ENCODE data around the gene CA5B.

CA5B gene

DNA sequence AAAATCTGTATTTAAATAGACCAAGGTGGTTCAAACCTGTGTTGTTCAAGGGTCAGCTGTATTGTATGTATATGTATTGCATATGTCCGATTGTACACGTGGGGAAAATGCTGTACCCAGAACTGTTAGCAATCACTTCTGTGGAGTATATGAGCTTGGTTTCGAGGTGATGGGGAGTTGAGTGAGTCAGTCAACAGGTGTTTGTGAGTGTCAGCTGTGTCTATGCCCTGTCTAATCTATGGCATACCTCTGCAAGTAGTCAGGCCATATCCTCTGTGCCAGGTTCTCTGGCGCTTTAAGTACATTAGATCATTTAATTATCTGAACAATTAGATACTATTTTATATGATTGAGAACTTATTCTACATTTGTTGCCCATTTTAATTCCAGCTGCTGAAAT, 59.6 kb downstream of the CA5B start:
- Histone ChIP-seq H3F3A (ENCODE audit: insufficient read depth, low read length) (no peaks in the 10 kb centered on the region), H3K9ac (ENCODE audit: low read length) (no peak overlapping the region), H3K4me2 (ENCODE audit: low read length) (no peak overlapping the region), H3K36me3 (ENCODE audit: insufficient read depth, low read length) (peaks cover 20% of the 10 kb centered on the region), H3K79me2 (ENCODE audit: insufficient read depth, low read length) (peaks cover 2% of the 10 kb centered on the region), H3K27me3 (ENCODE audit: insufficient read depth, low read length) (no peaks in the 10 kb centered on the region), H2AFZ (ENCODE audit: low read length) (no peak overlapping the region), H3K9me3 (ENCODE audit: low read length) (no peaks in the 10 kb centered on the region), H3K27ac (ENCODE audit: low read depth, low read length, poor library complexity, severe bottlenecking) (no peak overlapping the region), H3K4me3 (ENCODE audit: low read depth, low read length, poor library complexity, severe bottlenecking) (no peak overlapping the region), H3K4me1 (ENCODE audit: insufficient read depth, low read length, severe bottlenecking) (no peaks in the 10 kb centered on the region), H4K20me1 (ENCODE audit: insufficient read depth, low read length) (no peaks in the 10 kb centered on the region), H3K9me2 (ENCODE audit: low read depth, low read length) (no peaks in the 10 kb centered on the region)
- TF ChIP-seq, protein P1, sequence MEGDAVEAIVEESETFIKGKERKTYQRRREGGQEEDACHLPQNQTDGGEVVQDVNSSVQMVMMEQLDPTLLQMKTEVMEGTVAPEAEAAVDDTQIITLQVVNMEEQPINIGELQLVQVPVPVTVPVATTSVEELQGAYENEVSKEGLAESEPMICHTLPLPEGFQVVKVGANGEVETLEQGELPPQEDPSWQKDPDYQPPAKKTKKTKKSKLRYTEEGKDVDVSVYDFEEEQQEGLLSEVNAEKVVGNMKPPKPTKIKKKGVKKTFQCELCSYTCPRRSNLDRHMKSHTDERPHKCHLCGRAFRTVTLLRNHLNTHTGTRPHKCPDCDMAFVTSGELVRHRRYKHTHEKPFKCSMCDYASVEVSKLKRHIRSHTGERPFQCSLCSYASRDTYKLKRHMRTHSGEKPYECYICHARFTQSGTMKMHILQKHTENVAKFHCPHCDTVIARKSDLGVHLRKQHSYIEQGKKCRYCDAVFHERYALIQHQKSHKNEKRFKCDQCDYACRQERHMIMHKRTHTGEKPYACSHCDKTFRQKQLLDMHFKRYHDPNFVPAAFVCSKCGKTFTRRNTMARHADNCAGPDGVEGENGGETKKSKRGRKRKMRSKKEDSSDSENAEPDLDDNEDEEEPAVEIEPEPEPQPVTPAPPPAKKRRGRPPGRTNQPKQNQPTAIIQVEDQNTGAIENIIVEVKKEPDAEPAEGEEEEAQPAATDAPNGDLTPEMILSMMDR (IDR thresholded peaks at IDR 0.05; ENCODE audit: low read length) = no peak
- TF ChIP-seq EZH2 (IDR thresholded peaks at IDR 0.05; ENCODE audit: borderline replicate concordance, low read length) = no peak

DNA sequence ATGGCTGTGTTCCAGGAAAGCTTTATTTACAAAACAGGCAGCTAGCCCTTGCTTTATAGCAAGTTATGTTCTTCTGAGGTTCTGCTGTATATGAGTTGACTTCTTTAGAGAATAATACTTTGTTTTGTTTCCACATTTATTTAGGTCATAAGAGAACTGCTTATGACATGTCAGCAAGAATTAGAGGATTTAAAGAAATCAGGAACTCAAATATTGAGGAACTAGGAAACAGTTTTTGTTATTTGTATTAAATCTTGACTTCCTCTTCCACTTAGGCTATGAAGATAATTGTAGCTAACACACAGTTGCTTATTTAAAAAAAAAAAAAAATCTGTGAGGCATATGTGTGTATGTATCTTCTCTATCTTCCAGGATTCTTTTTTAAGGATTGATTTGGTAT, 66.5 kb downstream of the CA5B start:
- no peaks in the 10 kb centered on the region for H4K20me1 ChIP-seq (ENCODE audit: insufficient read depth, low read length)
- no peaks in the 10 kb centered on the region for H3K79me2 ChIP-seq (ENCODE audit: insufficient read depth, low read length)
- H2AFZ ChIP-seq (ENCODE audit: low read length) = no peak overlapping the region
- peaks cover 30% of the 10 kb centered on the region for H3K36me3 ChIP-seq (ENCODE audit: insufficient read depth, low read length)
- no peak overlapping the region for H3K4me3 ChIP-seq (ENCODE audit: low read depth, low read length, poor library complexity, severe bottlenecking)
- no peaks in the 10 kb centered on the region for H3K9me3 ChIP-seq (ENCODE audit: low read length)
- H3K27ac ChIP-seq (ENCODE audit: low read depth, low read length, poor library complexity, severe bottlenecking) = no peak overlapping the region
- no peaks in the 10 kb centered on the region for H3F3A ChIP-seq (ENCODE audit: insufficient read depth, low read length)
- H3K9me2 ChIP-seq (ENCODE audit: low read depth, low read length) = no peaks in the 10 kb centered on the region
- H3K27me3 ChIP-seq (ENCODE audit: insufficient read depth, low read length) = no peaks in the 10 kb centered on the region
- TF ChIP-seq EZH2 (IDR thresholded peaks at IDR 0.05; ENCODE audit: borderline replicate concordance, low read length) = no peak
- TF ChIP-seq, protein P1 (IDR thresholded peaks at IDR 0.05; ENCODE audit: low read length) = no peak
- H3K9ac ChIP-seq (ENCODE audit: low read length) = no peak overlapping the region
- no peak overlapping the region for H3K4me2 ChIP-seq (ENCODE audit: low read length)
- H3K4me1 ChIP-seq (ENCODE audit: insufficient read depth, low read length, severe bottlenecking) = no peaks in the 10 kb centered on the region

DNA sequence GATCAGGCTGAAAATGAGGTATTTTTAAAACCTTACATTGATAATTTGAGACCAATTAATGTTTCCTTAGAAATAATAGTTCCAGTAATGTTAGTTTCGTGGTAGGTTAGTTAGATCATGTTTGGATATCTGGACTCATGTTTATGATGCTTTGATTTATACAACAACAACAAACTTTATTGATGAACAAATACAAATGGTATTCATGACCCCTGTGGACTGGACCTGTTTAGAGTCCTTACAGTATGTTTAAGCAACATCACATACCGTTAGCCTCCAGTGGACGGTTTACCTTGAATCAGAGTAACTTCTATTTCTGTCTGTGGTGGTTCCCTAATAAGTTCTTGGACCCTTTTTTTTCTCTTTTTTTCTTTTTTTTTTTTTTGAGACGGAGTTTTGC, 70.2 kb downstream of the CA5B start:
- Histone ChIP-seq H3F3A (ENCODE audit: insufficient read depth, low read length) (no peaks in the 10 kb centered on the region), H3K27ac (ENCODE audit: low read depth, low read length, poor library complexity, severe bottlenecking) (no peak overlapping the region), H4K20me1 (ENCODE audit: insufficient read depth, low read length) (no peaks in the 10 kb centered on the region), H3K9ac (ENCODE audit: low read length) (no peak overlapping the region), H3K9me2 (ENCODE audit: low read depth, low read length) (no peaks in the 10 kb centered on the region), H3K36me3 (ENCODE audit: insufficient read depth, low read length) (peaks cover 54% of the 10 kb centered on the region), H2AFZ (ENCODE audit: low read length) (no peak overlapping the region), H3K4me3 (ENCODE audit: low read depth, low read length, poor library complexity, severe bottlenecking) (no peak overlapping the region), H3K9me3 (ENCODE audit: low read length) (no peaks in the 10 kb centered on the region), H3K4me2 (ENCODE audit: low read length) (no peak overlapping the region), H3K27me3 (ENCODE audit: insufficient read depth, low read length) (no peaks in the 10 kb centered on the region), H3K79me2 (ENCODE audit: insufficient read depth, low read length) (no peaks in the 10 kb centered on the region), H3K4me1 (ENCODE audit: insufficient read depth, low read length, severe bottlenecking) (no peaks in the 10 kb centered on the region)
- TF ChIP-seq EZH2 (IDR thresholded peaks at IDR 0.05; ENCODE audit: borderline replicate concordance, low read length) = no peak

DNA sequence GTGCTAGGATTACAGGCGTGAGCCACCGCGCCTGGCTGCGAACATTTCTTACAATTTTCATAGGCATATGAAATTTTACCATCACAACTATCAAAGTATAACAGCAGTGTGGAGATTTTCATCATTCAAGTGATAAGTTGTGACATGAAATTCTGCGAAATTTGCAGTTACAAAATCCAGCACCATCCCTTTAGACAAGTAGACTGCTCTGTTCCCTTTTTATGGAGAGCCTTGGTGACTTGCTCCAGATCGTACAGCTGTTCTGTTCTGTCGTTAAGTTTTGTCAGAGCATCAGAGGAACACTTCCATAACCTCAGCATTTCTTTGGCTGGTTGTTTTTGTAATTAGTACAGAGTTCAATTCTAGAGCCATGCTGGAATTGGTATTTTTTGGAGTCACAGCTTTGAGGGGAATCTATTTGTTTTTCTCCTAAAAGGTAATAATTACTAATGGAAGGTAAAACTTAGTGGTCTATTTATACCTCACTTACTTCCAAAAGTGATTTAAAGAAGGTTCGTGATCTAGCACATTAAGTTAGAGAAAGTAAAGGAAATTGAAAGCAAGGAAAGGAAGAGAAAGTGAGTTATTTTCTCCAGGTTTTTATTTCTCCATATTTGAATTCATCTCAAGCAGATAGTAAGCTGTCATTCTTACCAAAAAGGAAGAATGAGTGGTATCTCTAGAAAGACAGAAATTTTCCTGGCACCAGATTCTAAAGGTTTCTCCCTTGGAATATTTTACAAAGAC, 74.3 kb downstream of the CA5B start:
- Histone ChIP-seq H3K9me3 (ENCODE audit: low read length) (no peaks in the 10 kb centered on the region), H3K4me1 (ENCODE audit: insufficient read depth, low read length, severe bottlenecking) (no peaks in the 10 kb centered on the region), H4K20me1 (ENCODE audit: insufficient read depth, low read length) (no peaks in the 10 kb centered on the region), H3F3A (ENCODE audit: insufficient read depth, low read length) (no peaks in the 10 kb centered on the region), H3K4me3 (ENCODE audit: low read depth, low read length, poor library complexity, severe bottlenecking) (no peak overlapping the region), H3K36me3 (ENCODE audit: insufficient read depth, low read length) (peaks cover 58% of the 10 kb centered on the region), H3K9ac (ENCODE audit: low read length) (no peak overlapping the region), H3K27me3 (ENCODE audit: insufficient read depth, low read length) (no peaks in the 10 kb centered on the region), H3K4me2 (ENCODE audit: low read length) (no peak overlapping the region), H3K79me2 (ENCODE audit: insufficient read depth, low read length) (no peaks in the 10 kb centered on the region), H3K27ac (ENCODE audit: low read depth, low read length, poor library complexity, severe bottlenecking) (no peak overlapping the region), H2AFZ (ENCODE audit: low read length) (no peak overlapping the region), H3K9me2 (ENCODE audit: low read depth, low read length) (no peaks in the 10 kb centered on the region)
- TF ChIP-seq, protein P1 (IDR thresholded peaks at IDR 0.05; ENCODE audit: low read length) = no peak
- no peak for TF ChIP-seq EZH2 (IDR thresholded peaks at IDR 0.05; ENCODE audit: borderline replicate concordance, low read length)

Data from OCI-LY1 (cell line).